ENCODE data around the gene CERKL.

Gene CERKL

GRCh38 chr2:181578829-181579228 is 78.1 kb downstream of the CERKL start:
- no peak for DNase-seq (ENCODE audit: low read depth in 2 of 3, low spot score in 2 of 3)

DNA sequence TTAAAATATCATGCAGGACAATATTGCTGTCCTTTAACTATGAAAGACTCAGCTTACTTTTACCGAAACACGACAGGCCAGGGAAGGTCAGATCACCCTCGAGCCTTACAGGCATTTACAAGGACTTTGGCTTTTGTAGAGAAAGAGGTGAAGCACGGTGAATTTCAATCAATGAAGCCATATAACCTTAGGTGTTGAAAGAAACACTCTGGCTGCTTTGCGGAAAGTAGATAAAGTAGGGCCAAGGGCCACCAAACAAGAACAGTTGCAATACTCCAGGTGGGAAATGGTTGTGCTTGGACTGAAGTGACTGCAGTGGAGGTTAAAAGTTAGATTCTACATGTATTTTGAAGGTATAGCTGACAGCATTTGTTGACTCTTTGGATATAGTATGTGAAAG is 80.5 kb downstream of the CERKL start:
- no peak for DNase-seq (ENCODE audit: low read depth in 2 of 3, low spot score in 2 of 3)

GRCh38 chr2:181575650-181576025 is 81.3 kb downstream of the CERKL start:
- no peak for DNase-seq (ENCODE audit: low read depth in 2 of 3, low spot score in 2 of 3)

GRCh38 chr2:181575024-181575649 is 81.8 kb downstream of the CERKL start:
- no peak for DNase-seq (ENCODE audit: low read depth in 2 of 3, low spot score in 2 of 3)

- DNase-seq (ENCODE audit: low read depth in 2 of 3, low spot score in 2 of 3) = no peak
Measured at GRCh38 chr2:181574321-181574720, 82.6 kb downstream of the CERKL start.

DNA sequence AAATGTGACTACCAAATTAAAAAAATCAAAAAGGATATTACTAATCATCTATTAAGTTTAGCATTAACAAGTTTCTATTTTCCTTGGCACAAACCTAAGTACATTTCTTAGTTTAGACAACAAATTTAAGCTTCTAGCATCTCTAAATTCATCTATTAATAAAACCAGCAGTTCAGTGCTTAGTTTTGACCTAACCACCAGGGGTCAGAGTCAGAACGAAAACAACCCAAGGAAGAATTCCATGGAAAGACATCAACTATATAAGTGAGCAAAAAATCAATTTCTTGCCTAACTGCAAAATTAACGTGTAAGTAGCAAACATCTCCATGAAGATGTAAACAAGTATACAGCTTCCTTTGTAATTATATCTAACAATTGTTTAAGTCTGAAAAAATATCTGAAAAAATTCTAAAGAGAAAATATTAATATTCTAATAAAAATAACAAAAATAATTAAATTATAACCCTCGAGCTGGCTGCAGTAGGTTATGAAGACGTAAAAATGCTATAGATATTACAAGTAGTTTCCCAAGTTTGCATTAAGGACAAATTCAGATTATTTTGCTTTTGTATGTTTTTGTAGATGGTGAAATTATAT is 83.7 kb downstream of the CERKL start:
- DNase-seq (ENCODE audit: low read depth in 2 of 3, low spot score in 2 of 3) = no peak

DNA sequence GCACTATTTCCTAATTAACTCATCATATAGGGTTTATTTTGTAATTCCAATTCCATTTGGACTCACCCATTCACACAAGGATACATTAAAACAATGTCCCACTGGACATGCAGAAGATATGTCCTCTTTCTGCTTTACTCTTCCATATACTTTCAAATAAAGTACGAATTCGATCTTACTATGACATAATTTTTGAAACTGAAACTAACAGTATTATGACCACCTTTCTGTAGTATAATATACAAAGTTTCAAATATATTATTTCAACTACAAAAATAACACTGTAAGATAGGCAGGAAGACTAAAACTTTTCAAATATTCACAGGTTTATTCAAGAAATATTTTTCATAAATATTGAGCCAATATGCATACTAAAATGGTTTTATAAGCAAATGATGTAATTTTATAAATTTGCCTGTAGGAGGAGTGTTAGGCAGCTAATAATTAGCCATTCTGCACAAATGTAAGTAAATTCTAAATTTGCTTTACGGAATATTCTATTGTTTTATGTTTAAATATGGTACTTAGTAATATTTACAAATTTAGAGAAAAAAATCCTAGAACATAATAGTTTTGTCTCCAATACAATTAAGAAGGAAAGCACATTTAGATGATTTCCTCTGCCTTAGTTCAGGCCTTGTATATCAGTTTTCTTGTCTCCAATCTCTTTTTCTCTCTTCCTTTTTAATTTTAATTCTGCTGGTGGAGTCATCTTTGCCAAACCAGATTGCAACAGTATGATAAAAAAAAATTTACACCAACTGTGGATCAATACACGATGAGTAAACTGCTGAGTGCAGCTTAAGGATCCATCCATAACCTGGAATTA is 85.9 kb downstream of the CERKL start:
- no peak for DNase-seq (ENCODE audit: low read depth in 2 of 3, low spot score in 2 of 3)

DNA sequence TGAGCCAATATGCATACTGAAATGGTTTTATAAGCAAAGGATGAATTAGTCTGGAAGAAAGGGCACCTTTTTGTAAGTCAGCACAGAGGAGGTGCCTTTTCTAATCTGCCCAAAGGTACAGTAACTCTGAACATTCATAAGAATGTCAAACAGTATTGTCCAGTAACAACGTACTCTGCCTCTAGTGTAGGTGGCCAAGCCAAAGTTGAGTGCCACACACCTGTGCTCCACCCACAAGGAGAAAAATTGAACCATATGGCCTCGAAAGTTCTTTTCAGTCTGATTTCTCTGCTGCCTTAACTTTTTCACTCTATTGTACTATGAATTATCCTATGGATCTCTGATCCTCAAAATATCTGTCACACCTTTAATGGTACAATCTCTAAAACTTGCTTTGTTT is 86.8 kb downstream of the CERKL start:
- DNase-seq (ENCODE audit: low read depth in 2 of 3, low spot score in 2 of 3) = no peak

GRCh38 chr2:181566334-181567032 is 90.4 kb downstream of the CERKL start:
- no peak for DNase-seq (ENCODE audit: low read depth in 2 of 3, low spot score in 2 of 3)

DNA sequence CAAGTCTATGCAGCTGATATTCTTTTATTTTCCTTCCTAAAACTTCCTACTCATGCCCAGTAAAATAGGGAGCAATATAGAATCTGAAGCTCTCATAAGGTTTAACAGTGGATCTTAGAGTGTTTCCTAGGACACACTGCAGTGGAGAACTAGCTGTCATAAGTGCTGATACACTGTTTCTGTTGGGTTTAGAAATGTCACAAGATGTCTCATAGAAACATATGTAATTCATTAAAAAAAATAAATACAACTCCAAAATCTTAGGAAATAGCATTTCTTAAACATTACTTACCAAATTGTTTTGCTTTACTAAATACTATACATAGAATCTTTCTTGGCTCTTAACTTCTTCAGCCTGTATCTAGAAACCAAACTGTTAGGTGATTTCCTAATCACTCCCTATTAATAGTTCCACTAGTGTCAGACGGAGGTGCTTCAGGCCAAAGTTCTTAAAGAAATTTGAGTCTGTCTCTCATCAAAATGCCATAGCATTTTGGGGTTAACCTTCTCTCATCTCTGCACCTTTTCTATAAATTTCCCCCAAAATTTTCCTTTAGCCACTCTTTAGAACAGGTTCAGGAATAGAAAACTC is 93.7 kb downstream of the CERKL start:
- DNase-seq (ENCODE audit: low read depth in 2 of 3, low spot score in 2 of 3) = no peak

DNA sequence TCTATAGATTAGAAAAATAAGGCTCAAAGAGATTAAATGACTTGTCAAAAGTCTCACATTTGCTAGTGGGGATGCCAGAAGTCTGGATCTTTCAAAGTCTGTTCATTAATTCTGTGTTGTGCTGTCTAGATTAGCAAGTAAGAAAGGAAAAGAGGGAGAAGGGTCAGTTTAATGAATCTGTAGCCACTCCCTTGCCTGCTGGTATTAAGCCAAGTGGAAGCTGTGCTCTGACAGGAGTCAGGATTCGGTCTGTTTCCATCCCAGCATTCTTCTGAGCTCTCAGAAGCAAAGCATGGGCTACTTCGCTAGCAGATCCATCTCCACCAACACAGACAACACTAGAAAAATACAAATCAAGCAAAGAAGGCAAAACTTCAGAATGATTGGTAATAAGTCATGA is 98.5 kb downstream of the CERKL start:
- no peak for DNase-seq (ENCODE audit: low read depth in 2 of 3, low spot score in 2 of 3)

DNA sequence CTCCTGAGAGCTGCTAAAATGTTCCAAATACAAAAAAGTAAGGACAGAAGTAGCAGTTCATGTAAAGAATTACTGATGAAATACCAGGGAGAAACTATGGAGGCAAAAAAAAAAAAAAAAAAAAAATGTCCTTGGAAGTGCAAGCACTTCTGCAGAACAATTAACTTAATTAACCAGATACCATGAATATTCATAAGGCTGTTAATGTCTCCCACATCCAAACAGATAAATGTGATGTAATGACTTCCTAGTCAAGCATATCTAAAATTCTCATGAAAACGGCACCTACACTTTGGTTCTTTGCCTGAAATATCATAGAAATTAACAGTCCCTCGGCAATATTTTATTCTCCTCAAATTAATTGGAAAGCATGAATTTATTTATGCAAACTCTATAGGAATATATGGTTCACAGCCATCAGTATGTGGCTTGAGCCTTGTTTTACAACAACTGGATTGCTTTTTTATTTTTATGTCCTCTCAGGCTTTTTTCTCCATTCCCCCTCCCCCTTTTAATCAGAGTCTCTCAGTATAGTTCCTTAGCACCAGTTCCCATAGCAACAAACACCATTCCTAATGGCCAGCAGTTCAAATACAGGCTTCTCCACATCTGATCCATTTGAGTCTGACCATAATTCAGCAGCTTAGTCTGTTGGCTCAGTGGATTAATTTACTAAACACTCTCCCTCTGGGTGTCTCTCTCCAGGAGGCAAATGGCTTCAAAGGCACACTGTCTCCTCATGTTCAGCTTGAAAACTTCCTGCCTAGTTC is 102.7 kb downstream of the CERKL start:
- DNase-seq (ENCODE audit: low read depth in 2 of 3, low spot score in 2 of 3) = no peak

GRCh38 chr2:181553244-181553643 is 103.7 kb downstream of the CERKL start:
- DNase-seq (ENCODE audit: low read depth in 2 of 3, low spot score in 2 of 3) = no peak

DNA sequence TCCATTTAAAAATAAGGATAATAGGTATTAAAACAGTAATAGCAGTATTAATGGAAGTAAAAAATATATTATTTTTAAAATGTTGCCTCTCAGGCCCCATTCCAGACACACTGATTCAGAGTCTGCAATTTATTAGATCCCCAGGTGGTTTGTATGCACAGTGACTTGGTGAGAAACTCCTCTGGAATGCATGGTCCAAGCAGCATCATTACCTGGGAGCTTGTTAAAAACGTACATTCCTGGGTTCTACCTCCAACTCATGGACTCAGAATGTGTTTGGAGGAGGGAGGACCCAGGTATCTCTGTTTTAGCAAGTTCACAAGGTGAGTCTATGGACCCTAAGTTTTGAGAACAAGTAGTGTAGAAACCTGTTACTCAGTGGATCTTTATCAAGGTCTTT is 104.1 kb downstream of the CERKL start:
- no peak for DNase-seq (ENCODE audit: low read depth in 2 of 3, low spot score in 2 of 3)

DNA sequence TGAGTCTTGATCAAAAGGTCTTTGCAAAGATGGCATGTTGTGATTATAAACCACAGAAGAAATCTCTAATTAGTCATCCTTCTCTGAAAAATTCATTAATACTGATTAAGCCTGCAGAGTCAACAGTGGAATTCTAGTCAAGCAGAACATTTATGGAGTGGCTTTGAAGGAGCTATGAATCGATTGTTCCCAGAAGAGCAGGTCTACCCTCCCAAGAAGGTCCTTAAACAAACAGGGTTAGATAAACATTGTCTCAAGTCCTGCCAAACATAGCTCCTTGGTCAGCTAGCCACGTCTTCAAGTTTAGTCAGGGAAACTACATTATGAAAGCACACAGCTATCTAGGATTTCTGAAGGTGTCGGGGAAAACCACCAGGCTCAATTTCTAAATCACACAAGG is 110.8 kb downstream of the CERKL start:
- DNase-seq (ENCODE audit: low read depth in 2 of 3, low spot score in 2 of 3) = no peak

DNA sequence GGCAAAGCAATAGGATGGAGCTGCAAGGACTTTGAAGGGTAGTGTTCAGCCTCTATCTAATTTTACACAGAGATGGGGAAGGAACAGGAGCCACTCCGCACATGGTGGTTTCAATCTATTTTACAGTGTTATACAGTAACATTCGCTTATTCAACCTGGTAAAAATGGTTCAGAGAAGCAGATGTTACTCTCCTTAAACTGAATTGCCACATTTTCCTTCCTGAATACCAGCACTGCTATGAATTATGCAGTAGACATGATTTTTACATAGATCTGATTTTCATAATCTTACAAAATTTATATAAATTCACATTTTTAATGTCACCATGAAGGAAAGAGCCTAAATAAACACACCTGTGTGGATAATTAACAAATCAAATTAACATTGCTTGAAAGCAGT is 114.7 kb downstream of the CERKL start:
- DNase-seq (ENCODE audit: low read depth in 2 of 3, low spot score in 2 of 3) = no peak

GRCh38 chr2:181540421-181540820 is 116.5 kb downstream of the CERKL start:
- DNase-seq (ENCODE audit: low read depth in 2 of 3, low spot score in 2 of 3) = no peak

- no peak for DNase-seq (ENCODE audit: low read depth in 2 of 3, low spot score in 2 of 3)
Measured at GRCh38 chr2:181536730-181537129, 120.2 kb downstream of the CERKL start.

DNA sequence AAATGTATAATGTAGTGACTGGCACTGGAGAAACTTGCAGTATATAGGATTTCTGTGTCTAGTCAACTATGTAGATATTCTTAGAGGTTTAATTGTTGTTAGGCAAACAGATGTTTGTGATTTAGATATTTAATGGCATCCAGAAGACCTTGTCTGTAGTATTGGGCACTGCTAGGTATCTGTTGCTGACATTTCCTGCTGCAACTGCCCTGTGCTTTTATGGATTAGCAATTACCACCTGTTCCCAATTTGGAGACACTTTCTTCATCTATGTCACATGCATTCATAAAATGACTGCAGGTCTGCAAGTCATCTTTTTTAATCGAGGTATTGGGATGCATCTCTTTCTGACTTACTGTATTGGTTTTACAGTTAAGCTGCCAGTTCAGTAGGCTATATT is 128.5 kb downstream of the CERKL start:
- DNase-seq (ENCODE audit: low read depth in 2 of 3, low spot score in 2 of 3) = no peak

DNA sequence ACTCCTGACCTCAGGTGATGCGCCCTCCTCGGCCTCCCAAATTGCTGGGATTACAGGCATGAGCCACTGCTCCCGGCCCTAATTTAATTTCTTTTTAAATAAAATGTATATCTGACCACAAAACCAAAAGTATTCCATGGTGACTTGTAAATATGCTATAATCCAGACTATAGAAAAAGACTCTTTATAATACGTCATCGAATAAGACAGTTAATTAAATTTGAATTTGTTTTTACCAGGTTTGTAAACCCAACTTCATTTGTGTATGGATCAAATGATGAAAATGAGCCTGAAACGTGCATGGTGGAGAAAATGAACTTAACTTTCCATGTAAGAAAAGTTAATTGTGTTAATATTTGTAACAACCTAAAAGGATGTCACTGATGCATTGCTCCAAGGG is 129.8 kb downstream of the CERKL start:
- no peak for DNase-seq (ENCODE audit: low read depth in 2 of 3, low spot score in 2 of 3)

- no peak for DNase-seq (ENCODE audit: low read depth in 2 of 3, low spot score in 2 of 3)
Measured at GRCh38 chr2:181526014-181526413, 130.9 kb downstream of the CERKL start.
